SJCRH30 (cell line): ENCODE results near the gene CRIM1. TPM values are rescaled to one million over a fixed set of nuclear protein-coding genes. Genes with fewer than 3 reads are reported as not detected.

ENCODE experiments used
- DNase-seq, 2 experiments: peaks; one replicate each; pipeline ENCODE4 v3.0.0-alpha.2; 2015 to 2020
- H3K27ac ChIP-seq: fragments of 250-450 bp; sonication (Bioruptor Pico); 2 replicates; pipeline ENCODE4 v1.5.1; 2020; ENCODE audit warnings: mild to moderate bottlenecking, moderate library complexity
- H3K27me3 ChIP-seq: fragments of 250-450 bp; sonication (Bioruptor Pico); 2 replicates; pipeline ENCODE4 v1.5.1; 2020; ENCODE audit warnings: mild to moderate bottlenecking, moderate library complexity
- H3K36me3 ChIP-seq: fragments of 250-450 bp; sonication (Bioruptor Pico); 2 replicates; pipeline ENCODE4 v1.5.1; 2020; ENCODE audit warnings: mild to moderate bottlenecking, moderate library complexity
- H3K4me1 ChIP-seq: fragments of 250-450 bp; sonication (Bioruptor Pico); 2 replicates; pipeline ENCODE4 v1.5.1; 2020; ENCODE audit warnings: mild to moderate bottlenecking, moderate library complexity
- H3K4me3 ChIP-seq: fragments of 250-450 bp; sonication (Bioruptor Pico); 2 replicates; pipeline ENCODE4 v1.5.1; 2020; ENCODE audit warnings: mild to moderate bottlenecking, moderate library complexity
- H3K9me3 ChIP-seq: fragments of 250-450 bp; sonication (Bioruptor Pico); replicated peaks from 2 replicates; pipeline ENCODE4 v1.5.1; 2020; ENCODE audit warnings: mild to moderate bottlenecking, moderate library complexity
- total RNA-seq: library from RNA; depleted of rRNA; stranded (reverse); fragments of >200 nt; shearing (Covaris generic); gene quantifications from 2 replicates; pipeline ENCODE4 v1.2.3, GENCODE V29; 2014

Gene CRIM1
- total RNA-seq, 1 experiment from 2014 or later, result 12.6 TPM

- H3K4me3 ChIP-seq, result no peak overlapping the region
- no peaks in the 10 kb centered on the region for H3K9me3 ChIP-seq
- no peaks in the 10 kb centered on the region for H3K27me3 ChIP-seq
- no peak overlapping the region for H3K27ac ChIP-seq
- no peaks in the 10 kb centered on the region for H3K4me1 ChIP-seq
- no peak for DNase-seq
- H3K36me3 ChIP-seq, result no peaks in the 10 kb centered on the region
These were observed 76.9 kb downstream of the CRIM1 start for GRCh38 chr2:36432479-36432878.

- no peaks in the 10 kb centered on the region for H3K36me3 ChIP-seq
- DNase-seq, result peak; percentile 14 to 48
- no peaks in the 10 kb centered on the region for H3K9me3 ChIP-seq
- H3K27ac ChIP-seq, result no peak overlapping the region
- H3K4me1 ChIP-seq, result no peaks in the 10 kb centered on the region
- no peak overlapping the region for H3K4me3 ChIP-seq
- no peaks in the 10 kb centered on the region for H3K27me3 ChIP-seq
These were observed 78.0 kb downstream of the CRIM1 start for GRCh38 chr2:36433311-36434217.

- H3K36me3 ChIP-seq, result peaks cover under 1% of the 10 kb centered on the region; the same call in 1 of the 2 replicates
- DNase-seq, result peak in 1 of 2 experiments; percentile 26
- no peaks in the 10 kb centered on the region for H3K9me3 ChIP-seq
- H3K4me1 ChIP-seq, result no peaks in the 10 kb centered on the region
- no peak overlapping the region for H3K4me3 ChIP-seq
- no peak overlapping the region for H3K27ac ChIP-seq
- no peaks in the 10 kb centered on the region for H3K27me3 ChIP-seq
These were observed 82.9 kb downstream of the CRIM1 start for GRCh38 chr2:36438449-36438977.

GRCh38 chr2:36439084-36439483 is 83.5 kb downstream of the CRIM1 start:
- Histone ChIP-seq H3K27me3 (no peaks in the 10 kb centered on the region), H3K27ac (no peak overlapping the region), H3K9me3 (no peaks in the 10 kb centered on the region), H3K36me3 (peaks cover 3% of the 10 kb centered on the region; the same call in 1 of the 2 replicates), H3K4me1 (no peaks in the 10 kb centered on the region), H3K4me3 (no peak overlapping the region)
- no peak for DNase-seq

GRCh38 chr2:36441065-36441625 is 85.6 kb downstream of the CRIM1 start:
- H3K36me3 ChIP-seq, result peaks cover 3% of the 10 kb centered on the region; the same call in 1 of the 2 replicates
- no peak overlapping the region for H3K4me3 ChIP-seq
- DNase-seq, result no peak
- no peak overlapping the region for H3K27ac ChIP-seq
- no peaks in the 10 kb centered on the region for H3K27me3 ChIP-seq
- no peaks in the 10 kb centered on the region for H3K4me1 ChIP-seq
- no peaks in the 10 kb centered on the region for H3K9me3 ChIP-seq

- Histone ChIP-seq H3K9me3 (no peaks in the 10 kb centered on the region), H3K36me3 (peaks cover 3% of the 10 kb centered on the region; the same call in 1 of the 2 replicates), H3K4me1 (no peaks in the 10 kb centered on the region), H3K4me3 (no peak overlapping the region), H3K27ac (no peak overlapping the region), H3K27me3 (no peaks in the 10 kb centered on the region)
- no peak for DNase-seq
These were observed 86.2 kb downstream of the CRIM1 start for GRCh38 chr2:36441816-36442215.

- Histone ChIP-seq H3K9me3 (no peaks in the 10 kb centered on the region), H3K4me1 (no peaks in the 10 kb centered on the region), H3K27ac (no peak overlapping the region), H3K4me3 (no peak overlapping the region), H3K36me3 (peaks cover 6% of the 10 kb centered on the region; the same call in 1 of the 2 replicates), H3K27me3 (no peaks in the 10 kb centered on the region)
- DNase-seq, result no peak
These were observed 88.8 kb downstream of the CRIM1 start for GRCh38 chr2:36444216-36444936.

- peaks cover 2% of the 10 kb centered on the region; the same call in 1 of the 2 replicates for H3K4me1 ChIP-seq
- no peak overlapping the region for H3K27ac ChIP-seq
- H3K4me3 ChIP-seq, result no peak overlapping the region
- DNase-seq, result no peak
- no peaks in the 10 kb centered on the region for H3K9me3 ChIP-seq
- peaks cover 6% of the 10 kb centered on the region; the same call in 1 of the 2 replicates for H3K36me3 ChIP-seq
- no peaks in the 10 kb centered on the region for H3K27me3 ChIP-seq
These were observed 89.7 kb downstream of the CRIM1 start for GRCh38 chr2:36445185-36445866.

- DNase-seq, result no peak
- Histone ChIP-seq H3K4me1 (peaks cover 12% of the 10 kb centered on the region), H3K4me3 (no peak overlapping the region), H3K27ac (no peak overlapping the region), H3K27me3 (no peaks in the 10 kb centered on the region), H3K36me3 (peaks cover 6% of the 10 kb centered on the region; the same call in 1 of the 2 replicates), H3K9me3 (no peaks in the 10 kb centered on the region)
These were observed 90.7 kb downstream of the CRIM1 start for GRCh38 chr2:36446294-36446693.

- Histone ChIP-seq H3K9me3 (no peaks in the 10 kb centered on the region), H3K27ac (no peak overlapping the region), H3K27me3 (no peaks in the 10 kb centered on the region), H3K36me3 (peaks cover 3% of the 10 kb centered on the region; the same call in 1 of the 2 replicates), H3K4me3 (no peak overlapping the region), H3K4me1 (peaks cover 16% of the 10 kb centered on the region)
- DNase-seq, result no peak
These were observed 93.6 kb downstream of the CRIM1 start for GRCh38 chr2:36449213-36449612.

- DNase-seq, result no peak
- H3K27me3 ChIP-seq, result no peaks in the 10 kb centered on the region
- H3K36me3 ChIP-seq, result peaks cover 3% of the 10 kb centered on the region; the same call in 1 of the 2 replicates
- H3K9me3 ChIP-seq, result no peaks in the 10 kb centered on the region
- H3K27ac ChIP-seq, result no peak overlapping the region
- H3K4me3 ChIP-seq, result no peak overlapping the region
- H3K4me1 ChIP-seq, result peaks cover 16% of the 10 kb centered on the region
These were observed 94.4 kb downstream of the CRIM1 start for GRCh38 chr2:36449943-36450392.

GRCh38 chr2:36450466-36451196 is 95.1 kb downstream of the CRIM1 start:
- no peak overlapping the region for H3K4me3 ChIP-seq
- H3K4me1 ChIP-seq, result peaks cover 16% of the 10 kb centered on the region
- H3K27ac ChIP-seq, result no peak overlapping the region
- H3K36me3 ChIP-seq, result peaks cover 3% of the 10 kb centered on the region; the same call in 1 of the 2 replicates
- H3K9me3 ChIP-seq, result no peaks in the 10 kb centered on the region
- peak in 1 of 2 experiments; percentile 17 for DNase-seq
- H3K27me3 ChIP-seq, result no peaks in the 10 kb centered on the region

- no peak overlapping the region for H3K27ac ChIP-seq
- H3K9me3 ChIP-seq, result no peaks in the 10 kb centered on the region
- peaks cover 3% of the 10 kb centered on the region; the same call in 1 of the 2 replicates for H3K36me3 ChIP-seq
- H3K4me1 ChIP-seq, result peaks cover 16% of the 10 kb centered on the region
- no peaks in the 10 kb centered on the region for H3K27me3 ChIP-seq
- no peak overlapping the region for H3K4me3 ChIP-seq
- no peak for DNase-seq
These were observed 95.9 kb downstream of the CRIM1 start for GRCh38 chr2:36451512-36451911.
